Measurements from ENCODE around the gene TMEM255B. TPM values are rescaled to one million over a fixed set of nuclear protein-coding genes. Genes with fewer than 3 reads are reported as not detected.

The TMEM255B gene
- total RNA-seq, 4 donors from 2014 or later: 2.0 to 4.8 (median 3.4) TPM

GRCh38 chr13:113726961-113727411 lies 32.0 kb upstream of the TMEM255B start:
- intact Hi-C loops (cut with DNase I; ENCODE audit: low total_unique reads): no loop called here
- WGBS, 2 donors: 68 to 76% methylated on average over 10 of the region's 10 CpGs
- no peak overlapping the region for H3K4me3 ChIP-seq (ENCODE audit: low read depth, poor library complexity, severe bottlenecking)
- TF ChIP-seq POLR2A (IDR thresholded peaks at IDR 0.05) (no peak), CTCF (IDR thresholded peaks at IDR 0.05) (no peak)
- DNase-seq (ENCODE audit: low spot score in 2 of 2): no peak

GRCh38 chr13:113728571-113729054 lies 30.4 kb upstream of the TMEM255B start:
- 82 to 89% methylated on average over 16 of the region's 16 CpGs for WGBS, 2 donors
- no peak overlapping the region for H3K4me3 ChIP-seq (ENCODE audit: low read depth, poor library complexity, severe bottlenecking)
- no peak for DNase-seq (ENCODE audit: low spot score in 2 of 2)
- no peak for TF ChIP-seq CTCF (IDR thresholded peaks at IDR 0.05)
- no peak for TF ChIP-seq POLR2A (IDR thresholded peaks at IDR 0.05)
- intact Hi-C loops (cut with DNase I; ENCODE audit: low total_unique reads): no loop called here

GRCh38 chr13:113729187-113730019 lies 29.6 kb upstream of the TMEM255B start:
- no peak for DNase-seq (ENCODE audit: low spot score in 2 of 2)

GRCh38 chr13:113730258-113730691 lies 28.8 kb upstream of the TMEM255B start:
- intact Hi-C loops (cut with DNase I; ENCODE audit: low total_unique reads): no loop called here
- no peak for TF ChIP-seq POLR2A (IDR thresholded peaks at IDR 0.05)
- TF ChIP-seq CTCF (IDR thresholded peaks at IDR 0.05): no peak

More at GRCh38 chr13:113729187-113730019, 29.6 kb upstream of the TMEM255B start:
- H3K4me3 ChIP-seq (ENCODE audit: low read depth, poor library complexity, severe bottlenecking): no peak overlapping the region
- no peak for TF ChIP-seq CTCF (IDR thresholded peaks at IDR 0.05)
- TF ChIP-seq POLR2A (IDR thresholded peaks at IDR 0.05): no peak
- WGBS, 2 donors: 18 to 40% methylated on average over 34 of the region's 34 CpGs
- intact Hi-C loops (cut with DNase I; ENCODE audit: low total_unique reads): no loop called here

GRCh38 chr13:113730831-113731191 lies 28.2 kb upstream of the TMEM255B start:
- WGBS, 2 donors: 89 to 94% methylated on average over 4 of the region's 4 CpGs
- intact Hi-C loops (cut with DNase I; ENCODE audit: low total_unique reads): no loop called here
- no peak overlapping the region for H3K4me3 ChIP-seq (ENCODE audit: low read depth, poor library complexity, severe bottlenecking)
- no peak for DNase-seq (ENCODE audit: low spot score in 2 of 2)
- no peak for TF ChIP-seq CTCF (IDR thresholded peaks at IDR 0.05)
- no peak for TF ChIP-seq POLR2A (IDR thresholded peaks at IDR 0.05)

More at GRCh38 chr13:113730258-113730691, 28.8 kb upstream of the TMEM255B start:
- DNase-seq (ENCODE audit: low spot score in 2 of 2): no peak
- WGBS, 2 donors: 27 to 56% methylated on average over 21 of the region's 21 CpGs
- no peak overlapping the region for H3K4me3 ChIP-seq (ENCODE audit: low read depth, poor library complexity, severe bottlenecking)
